K562 (cell line): Measurements from ENCODE around the gene FES. TPM values are rescaled to one million over a fixed set of nuclear protein-coding genes. Genes with fewer than 3 reads are reported as not detected.
A peak's percentile ranks its signal among the peaks of the same experiment; 100 is the strongest.

Experiments
- BMI1 ChIP-seq: fragments of 150-350 bp; IDR thresholded peaks from 2 replicates; pipeline ENCODE4 v1.6.1; 2014; ENCODE audit warnings: low read length
- CXXC5 ChIP-seq: fragments of 250-450 bp; sonication (Bioruptor Pico); IDR thresholded peaks from 2 replicates; pipeline ENCODE4 v1.8.0; 2022; ENCODE audit warnings: inconsistent platforms, mild to moderate bottlenecking, moderate library complexity
- EGR1 ChIP-seq: fragments of 450-650 bp; conservative IDR thresholded peaks from 2 replicates; pipeline ENCODE4 v1.6.1; 2017; ENCODE audit warnings: mild to moderate bottlenecking
- ELF4 ChIP-seq: fragments of 450-650 bp; formaldehyde crosslinking; IDR thresholded peaks from 2 replicates; pipeline ENCODE4 v1.4.0; 2022; ENCODE audit warnings: missing genetic modification characterization
- FOXP1 ChIP-seq: sonication (generic); formaldehyde crosslinking; IDR thresholded peaks from 2 replicates; pipeline ENCODE4 v1.8.0; 2022; ENCODE audit warnings: mild to moderate bottlenecking, missing genetic modification reagents
- GABPA ChIP-seq: fragments of 200-800 bp; sonication (Bioruptor generic); conservative IDR thresholded peaks from 2 replicates; pipeline ENCODE4 v1.6.1; 2016; ENCODE audit warnings: low read depth, missing genetic modification characterization, missing compliant biosample characterization
- HLTF ChIP-seq: fragments of 450-650 bp; IDR thresholded peaks from 2 replicates; pipeline ENCODE4 v1.6.1; 2016
- IRF2 ChIP-seq: sonication (generic); formaldehyde crosslinking; IDR thresholded peaks from 2 replicates; pipeline ENCODE4 v1.8.1; 2022; ENCODE audit warnings: mild to moderate bottlenecking, missing genetic modification reagents
- JUND ChIP-seq, 2 experiments: IDR thresholded peaks; 2 replicates in 1 of 2; 3 replicates in 1 of 2; pipeline ENCODE4 v1.6.1; 2011; ENCODE audit warnings: borderline replicate concordance in 2 of 2, low read depth in 2 of 2, low read length in 2 of 2, improper control_type of control experiment in 1 of 2, missing biosample characterization in 1 of 2, missing genetic modification characterization in 1 of 2, missing genetic modification reagents in 1 of 2
- KDM5B ChIP-seq: fragments of 200-600 bp; sonication (generic); IDR thresholded peaks from 2 replicates; pipeline ENCODE4 v1.6.1; 2012; ENCODE audit warnings: low read depth, mild to moderate bottlenecking, moderate library complexity, low read length, control low read depth, inconsistent platforms; ENCODE audit not compliant: insufficient replicate concordance
- NCOA4 ChIP-seq: fragments of 450-650 bp; IDR thresholded peaks from 2 replicates; pipeline ENCODE4 v1.6.1; 2018; ENCODE audit warnings: mild to moderate bottlenecking; ENCODE audit not compliant: partially characterized antibody
- POLR2AphosphoS5 ChIP-seq: IDR thresholded peaks from 2 replicates; pipeline ENCODE4 v1.6.1; 2011; ENCODE audit warnings: mild to moderate bottlenecking, low read depth, low read length, moderate library complexity; ENCODE audit not compliant: control insufficient read depth, insufficient read depth
- SP2 ChIP-seq: IDR thresholded peaks from 2 replicates; pipeline ENCODE4 v1.6.1; 2011; ENCODE audit warnings: mild to moderate bottlenecking, low read depth, low read length, moderate library complexity; ENCODE audit not compliant: poor library complexity, severe bottlenecking; ENCODE audit errors: extremely low read depth
- TAL1 ChIP-seq: fragments of 450-650 bp; IDR thresholded peaks from 2 replicates; pipeline ENCODE4 v1.6.1; 2016; ENCODE audit warnings: mild to moderate bottlenecking
- TCFL5 ChIP-seq: fragments of 250-450 bp; sonication (Bioruptor Pico); conservative IDR thresholded peaks from 2 replicates; pipeline ENCODE4 v1.6.1; 2021; ENCODE audit warnings: mild to moderate bottlenecking, moderate library complexity, matching md5 sums
- VEZF1 ChIP-seq: fragments of 200-800 bp; sonication (Bioruptor generic); IDR thresholded peaks from 2 replicates; pipeline ENCODE4 v1.6.1; 2017; ENCODE audit warnings: missing genetic modification characterization, missing compliant biosample characterization
- ZFP36 ChIP-seq: fragments of 150-350 bp; IDR thresholded peaks from 2 replicates; pipeline ENCODE4 v1.6.1; 2018; ENCODE audit warnings: low read length, low read depth; ENCODE audit not compliant: partially characterized antibody
- ZNF232 ChIP-seq: sonication (generic); formaldehyde crosslinking; IDR thresholded peaks from 2 replicates; pipeline ENCODE4 v1.8.0; 2022; ENCODE audit warnings: mild to moderate bottlenecking, missing genetic modification reagents
- ZNF263 ChIP-seq: sonication (generic); formaldehyde crosslinking; IDR thresholded peaks from 2 replicates; pipeline ENCODE4 v1.8.0; 2022; ENCODE audit warnings: mild to moderate bottlenecking, missing genetic modification reagents, borderline replicate concordance
- ZNF583 ChIP-seq: fragments of 250-450 bp; sonication (Bioruptor Pico); IDR thresholded peaks from 2 replicates; pipeline ENCODE4 v1.4.0; 2020
- ZNF696 ChIP-seq: fragments of 250-450 bp; sonication (Bioruptor Pico); conservative IDR thresholded peaks from 2 replicates; pipeline ENCODE4 v1.4.0; 2020; ENCODE audit warnings: mild to moderate bottlenecking, moderate library complexity
- polyA plus RNA-seq, 8 experiments: library from polyadenylated mRNA; depleted of rRNA in 4 of 8; stranded (reverse) in 5 of 8; unstranded in 3 of 8; fragments of >200 nt; fragmentation: Nextera tagmentation in 2 of 8; fragmentation: Illumina TruSeq in 1 of 8; extraction: Ambion mirVana in 2 of 8; extraction: Trizol in 1 of 8; gene quantifications; 2 replicates each; pipeline versions ENCODE4 v1.2.1 to v1.2.3, GENCODE V29; 2011 to 2014; ENCODE audit warnings: inconsistent platforms in 1 of 8, missing spikeins in 1 of 8
- total RNA-seq, 7 experiments: library from RNA; depleted of rRNA in 6 of 7; stranded (reverse); fragments of >200 nt in 6 of 7; fragmentation: Illumina TruSeq in 2 of 7; extraction: Trizol in 2 of 7; gene quantifications; 2 replicates each; pipeline versions ENCODE4 v1.2.1 to v1.2.3, GENCODE V29; 2011 to 2021; ENCODE audit warnings: low replicate concordance in 1 of 7
- TF ChIP-seq, protein P1 (sequence below): fragments of 150-350 bp; IDR thresholded peaks from 2 replicates; pipeline ENCODE4 v1.6.1; 2014; ENCODE audit warnings: low read depth, mild to moderate bottlenecking, low read length, borderline replicate concordance
- TF ChIP-seq, protein P2 (sequence below): fragments of 450-650 bp; formaldehyde crosslinking; conservative IDR thresholded peaks from 2 replicates; pipeline ENCODE4 v1.4.0; 2022; ENCODE audit warnings: mild to moderate bottlenecking, missing genetic modification characterization

The FES gene
- total and polyA plus RNA-seq, 9 of the 15 experiments (the other 6 are each of a cell fraction or from before 2014, with no cell fraction given), result 0.38 to 2.6 (median 0.82) TPM

DNA sequence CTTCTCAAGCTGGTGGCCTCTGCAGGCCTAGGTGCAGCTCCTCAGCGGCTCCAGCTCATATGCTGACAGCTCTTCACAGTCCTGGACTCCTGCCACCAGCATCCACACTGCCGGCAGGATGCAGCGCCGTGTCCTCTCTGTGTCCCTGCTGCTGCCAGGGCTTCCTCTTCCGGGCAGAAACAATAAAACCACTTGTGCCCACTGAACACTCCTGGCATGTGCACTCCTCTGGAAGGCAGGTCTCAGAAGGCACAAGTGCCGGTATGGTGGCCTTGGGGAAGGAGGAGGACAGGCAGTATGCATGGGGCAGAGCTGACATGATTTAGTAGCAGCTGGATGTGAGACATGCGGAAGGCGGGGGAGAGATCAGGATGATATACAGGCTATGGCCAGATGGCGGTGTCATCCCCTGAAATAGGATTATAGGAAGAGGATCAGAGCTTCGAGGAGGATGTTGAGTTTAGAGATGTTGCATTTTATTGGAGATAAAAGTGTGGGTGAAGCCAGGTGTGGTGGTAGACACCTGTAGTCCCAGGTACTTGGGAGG is 11.3 kb downstream of the FES start (continued):
- no peak for TF ChIP-seq ZNF232 (CRISPR knock-in tag)
- no peak for TF ChIP-seq NCOA4
- TF ChIP-seq GABPA (tag), result 0 out of 2 replicates have a peak, but pooled peaks have one; percentile 30
- TF ChIP-seq EGR1, result peak; percentile 61
- TF ChIP-seq, protein P1, sequence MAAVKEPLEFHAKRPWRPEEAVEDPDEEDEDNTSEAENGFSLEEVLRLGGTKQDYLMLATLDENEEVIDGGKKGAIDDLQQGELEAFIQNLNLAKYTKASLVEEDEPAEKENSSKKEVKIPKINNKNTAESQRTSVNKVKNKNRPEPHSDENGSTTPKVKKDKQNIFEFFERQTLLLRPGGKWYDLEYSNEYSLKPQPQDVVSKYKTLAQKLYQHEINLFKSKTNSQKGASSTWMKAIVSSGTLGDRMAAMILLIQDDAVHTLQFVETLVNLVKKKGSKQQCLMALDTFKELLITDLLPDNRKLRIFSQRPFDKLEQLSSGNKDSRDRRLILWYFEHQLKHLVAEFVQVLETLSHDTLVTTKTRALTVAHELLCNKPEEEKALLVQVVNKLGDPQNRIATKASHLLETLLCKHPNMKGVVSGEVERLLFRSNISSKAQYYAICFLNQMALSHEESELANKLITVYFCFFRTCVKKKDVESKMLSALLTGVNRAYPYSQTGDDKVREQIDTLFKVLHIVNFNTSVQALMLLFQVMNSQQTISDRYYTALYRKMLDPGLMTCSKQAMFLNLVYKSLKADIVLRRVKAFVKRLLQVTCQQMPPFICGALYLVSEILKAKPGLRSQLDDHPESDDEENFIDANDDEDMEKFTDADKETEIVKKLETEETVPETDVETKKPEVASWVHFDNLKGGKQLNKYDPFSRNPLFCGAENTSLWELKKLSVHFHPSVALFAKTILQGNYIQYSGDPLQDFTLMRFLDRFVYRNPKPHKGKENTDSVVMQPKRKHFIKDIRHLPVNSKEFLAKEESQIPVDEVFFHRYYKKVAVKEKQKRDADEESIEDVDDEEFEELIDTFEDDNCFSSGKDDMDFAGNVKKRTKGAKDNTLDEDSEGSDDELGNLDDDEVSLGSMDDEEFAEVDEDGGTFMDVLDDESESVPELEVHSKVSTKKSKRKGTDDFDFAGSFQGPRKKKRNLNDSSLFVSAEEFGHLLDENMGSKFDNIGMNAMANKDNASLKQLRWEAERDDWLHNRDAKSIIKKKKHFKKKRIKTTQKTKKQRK, result no peak
- no peak for TF ChIP-seq TCFL5 (CRISPR knock-in tag)
- peak; percentile 53; the same call in 1 of the 2 replicates for TF ChIP-seq ZNF263 (CRISPR knock-in tag)
- TF ChIP-seq JUND (IDR thresholded peaks at IDR 0.05; ENCODE audit: borderline replicate concordance, low read depth, low read length), result peak; percentile 75
- no peak; the same call in 2 of the 3 replicates for TF ChIP-seq JUND (tag; IDR thresholded peaks at IDR 0.05; ENCODE audit: borderline replicate concordance, low read depth, low read length)
- no peak for TF ChIP-seq KDM5B
- no peak for TF ChIP-seq SP2
- TF ChIP-seq TAL1, result peak; percentile 36; the same call in 1 of the 2 replicates
- no peak for TF ChIP-seq ZFP36
- no peak for TF ChIP-seq ZNF583
- TF ChIP-seq POLR2AphosphoS5, result peak; percentile 60; the same call in 1 of the 2 replicates
- TF ChIP-seq BMI1, result no peak
- peak; percentile 65 for TF ChIP-seq VEZF1 (CRISPR knock-in tag)
- TF ChIP-seq CXXC5, result peak; percentile 23; the same call in 1 of the 2 replicates
- TF ChIP-seq IRF2 (CRISPR knock-in tag), result no peak
- TF ChIP-seq, protein P2, sequence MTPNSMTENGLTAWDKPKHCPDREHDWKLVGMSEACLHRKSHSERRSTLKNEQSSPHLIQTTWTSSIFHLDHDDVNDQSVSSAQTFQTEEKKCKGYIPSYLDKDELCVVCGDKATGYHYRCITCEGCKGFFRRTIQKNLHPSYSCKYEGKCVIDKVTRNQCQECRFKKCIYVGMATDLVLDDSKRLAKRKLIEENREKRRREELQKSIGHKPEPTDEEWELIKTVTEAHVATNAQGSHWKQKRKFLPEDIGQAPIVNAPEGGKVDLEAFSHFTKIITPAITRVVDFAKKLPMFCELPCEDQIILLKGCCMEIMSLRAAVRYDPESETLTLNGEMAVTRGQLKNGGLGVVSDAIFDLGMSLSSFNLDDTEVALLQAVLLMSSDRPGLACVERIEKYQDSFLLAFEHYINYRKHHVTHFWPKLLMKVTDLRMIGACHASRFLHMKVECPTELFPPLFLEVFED (CRISPR knock-in tag), result no peak
- no peak for TF ChIP-seq HLTF
- no peak for TF ChIP-seq ZNF696 (CRISPR knock-in tag)
- 0 out of 2 replicates have a peak, but pooled peaks have one; percentile 30 for TF ChIP-seq ELF4 (CRISPR knock-in tag)
- no peak for TF ChIP-seq FOXP1 (CRISPR knock-in tag)
